ENCODE data around the gene MRRF.

Gene MRRF, protein sequence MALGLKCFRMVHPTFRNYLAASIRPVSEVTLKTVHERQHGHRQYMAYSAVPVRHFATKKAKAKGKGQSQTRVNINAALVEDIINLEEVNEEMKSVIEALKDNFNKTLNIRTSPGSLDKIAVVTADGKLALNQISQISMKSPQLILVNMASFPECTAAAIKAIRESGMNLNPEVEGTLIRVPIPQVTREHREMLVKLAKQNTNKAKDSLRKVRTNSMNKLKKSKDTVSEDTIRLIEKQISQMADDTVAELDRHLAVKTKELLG

DNA sequence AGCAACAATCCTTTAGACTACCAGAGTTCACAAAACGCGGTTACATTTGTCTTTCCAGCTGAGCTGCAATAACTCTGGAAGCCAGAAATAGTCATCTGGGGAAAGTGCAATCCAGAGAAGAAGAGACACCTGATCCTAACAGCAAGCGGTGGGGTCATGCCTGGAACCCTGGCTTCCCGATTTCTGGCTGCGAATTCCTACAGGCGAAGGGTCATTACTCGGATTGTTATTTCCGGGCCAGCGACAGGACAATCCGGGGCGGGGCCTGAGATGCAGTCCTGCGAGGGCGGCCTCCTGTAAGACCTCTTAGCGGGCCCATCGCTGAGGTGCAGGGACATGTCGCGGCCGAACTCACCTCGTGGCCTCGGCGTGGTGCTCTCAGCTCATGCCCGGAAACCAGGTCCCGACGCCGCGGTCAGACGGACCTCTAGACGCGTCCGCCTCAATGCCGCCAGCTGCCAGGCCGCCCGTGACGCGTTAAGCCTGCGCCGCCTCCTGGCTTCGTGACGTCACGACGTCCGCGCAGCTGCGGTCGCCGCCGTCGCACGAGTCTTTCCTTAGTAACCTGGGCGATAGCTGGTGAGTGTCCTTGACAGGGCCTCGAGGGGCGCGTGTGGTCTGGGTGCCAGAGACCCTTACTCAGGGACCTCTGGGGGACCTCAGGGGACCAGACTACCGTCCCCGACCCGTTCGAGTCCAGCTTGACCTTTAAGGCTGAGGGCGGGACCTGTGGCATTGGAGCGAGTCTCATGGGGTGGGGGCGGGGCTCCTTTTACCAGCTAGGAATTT, at the start of gene MRRF, which contains the start of gene RBM18:
Gene MRRF (plus strand): TSS at position 523 of the 789 bp plus-strand sequence. CDS start 6,010 bp downstream, outside the sequence.
Gene RBM18 (minus strand): TSS at position 481 of the 789 bp plus-strand sequence. CDS start 3,348 bp downstream, outside the sequence.
- peak; percentile 71 to 74 for DNase-seq

DNA sequence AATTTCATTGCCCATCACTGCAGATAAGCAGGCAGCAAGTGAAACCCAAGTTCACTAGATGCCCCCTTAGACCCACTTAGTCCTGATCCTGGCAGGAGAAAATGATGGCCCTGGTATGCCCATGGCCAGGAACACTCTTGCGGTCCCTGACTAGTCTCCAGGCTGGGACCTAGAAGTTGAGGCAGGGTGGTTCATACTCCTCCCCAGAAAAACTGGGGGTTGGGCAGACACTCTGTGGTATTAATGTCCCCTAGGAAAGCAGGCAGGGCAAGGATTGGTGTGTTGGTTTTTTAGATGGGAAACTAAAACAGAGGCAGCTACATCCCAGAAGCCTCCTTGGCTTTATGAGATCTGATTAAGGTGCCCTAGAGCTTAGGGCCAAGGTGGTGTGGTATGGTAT, 49.0 kb upstream of the MRRF start:
- DNase-seq, result no peak

DNA sequence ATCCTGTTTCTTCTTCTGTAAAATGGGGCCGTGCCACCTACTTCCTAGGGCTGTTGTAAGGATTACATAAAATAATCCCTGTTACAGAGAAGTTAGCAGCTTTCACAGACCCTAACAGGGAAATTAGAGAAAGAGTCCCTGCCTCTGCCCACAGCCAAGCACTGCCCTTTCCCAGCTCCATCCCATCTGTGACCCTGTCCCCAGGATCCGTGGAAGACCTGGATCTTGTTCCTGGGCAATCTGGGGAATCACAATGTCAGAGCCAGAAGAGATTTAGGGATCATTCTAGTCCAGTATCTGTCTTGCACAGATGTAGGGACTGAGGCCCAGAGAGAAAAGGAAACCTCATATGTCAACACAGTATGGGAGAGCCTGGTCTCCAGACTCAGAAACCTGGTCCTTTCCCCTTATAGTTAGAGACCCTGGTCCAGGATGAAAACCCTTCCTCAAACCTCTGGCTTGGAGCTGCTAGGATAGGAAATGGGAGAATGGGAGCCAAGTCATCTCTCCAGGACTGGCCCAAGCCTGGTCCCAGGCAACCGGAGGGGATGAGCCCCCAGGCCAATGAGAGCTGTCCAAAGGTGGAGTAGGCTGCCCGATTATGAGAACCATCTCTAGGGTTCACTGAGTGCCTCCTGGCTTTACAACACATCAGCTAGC, 48.4 kb upstream of the MRRF start:
- no peak for DNase-seq

DNA sequence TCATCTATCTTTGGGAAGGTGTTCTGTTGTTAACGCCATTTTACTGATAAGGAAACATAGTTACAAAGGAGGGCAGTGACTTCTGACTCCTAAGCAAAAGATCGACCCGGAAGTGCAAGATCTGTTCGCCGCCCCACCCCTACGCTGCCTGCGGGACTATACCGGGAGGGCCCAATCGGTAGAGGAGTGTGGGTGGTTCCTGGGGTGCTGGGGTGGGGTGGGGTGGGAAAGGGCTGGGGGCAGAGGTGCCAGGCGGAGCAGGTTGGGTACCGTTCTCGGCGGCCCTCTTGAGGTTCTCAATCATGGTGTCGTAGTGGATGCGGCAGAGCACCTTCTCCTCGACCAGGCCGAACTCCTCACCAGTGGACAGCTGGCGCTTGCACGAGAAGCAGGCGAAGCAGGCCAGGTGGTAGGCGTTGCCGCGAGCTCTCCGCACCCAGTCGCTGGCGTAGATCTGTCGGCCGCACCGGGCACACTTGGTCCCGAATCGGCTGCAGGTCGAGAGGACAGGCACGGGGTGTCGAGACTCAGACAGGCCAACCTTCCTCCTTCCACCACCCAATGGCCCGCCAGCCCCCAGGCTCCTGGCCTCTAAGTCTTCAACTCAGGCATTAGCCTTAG, 47.8 kb upstream of the MRRF start:
- no peak for DNase-seq

DNA sequence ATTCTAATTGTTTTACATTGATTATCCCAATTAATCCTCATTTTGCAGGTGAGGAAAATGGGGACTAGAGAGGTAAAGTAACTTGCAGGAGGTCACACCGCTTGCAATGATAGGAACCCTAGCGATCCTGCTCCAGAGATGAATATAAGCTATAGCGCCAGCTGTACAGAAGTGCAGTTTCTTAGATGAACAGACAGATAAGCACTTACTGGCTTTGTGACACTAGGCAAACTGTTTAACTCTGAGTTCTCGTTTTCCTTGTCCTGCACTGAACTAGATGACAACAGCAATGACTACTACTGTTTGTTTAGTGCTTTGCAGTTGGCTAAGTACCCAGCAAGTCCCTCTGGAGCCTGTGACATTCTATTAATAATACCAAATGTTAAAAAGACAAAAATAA, 47.0 kb upstream of the MRRF start:
- no peak for DNase-seq

DNA sequence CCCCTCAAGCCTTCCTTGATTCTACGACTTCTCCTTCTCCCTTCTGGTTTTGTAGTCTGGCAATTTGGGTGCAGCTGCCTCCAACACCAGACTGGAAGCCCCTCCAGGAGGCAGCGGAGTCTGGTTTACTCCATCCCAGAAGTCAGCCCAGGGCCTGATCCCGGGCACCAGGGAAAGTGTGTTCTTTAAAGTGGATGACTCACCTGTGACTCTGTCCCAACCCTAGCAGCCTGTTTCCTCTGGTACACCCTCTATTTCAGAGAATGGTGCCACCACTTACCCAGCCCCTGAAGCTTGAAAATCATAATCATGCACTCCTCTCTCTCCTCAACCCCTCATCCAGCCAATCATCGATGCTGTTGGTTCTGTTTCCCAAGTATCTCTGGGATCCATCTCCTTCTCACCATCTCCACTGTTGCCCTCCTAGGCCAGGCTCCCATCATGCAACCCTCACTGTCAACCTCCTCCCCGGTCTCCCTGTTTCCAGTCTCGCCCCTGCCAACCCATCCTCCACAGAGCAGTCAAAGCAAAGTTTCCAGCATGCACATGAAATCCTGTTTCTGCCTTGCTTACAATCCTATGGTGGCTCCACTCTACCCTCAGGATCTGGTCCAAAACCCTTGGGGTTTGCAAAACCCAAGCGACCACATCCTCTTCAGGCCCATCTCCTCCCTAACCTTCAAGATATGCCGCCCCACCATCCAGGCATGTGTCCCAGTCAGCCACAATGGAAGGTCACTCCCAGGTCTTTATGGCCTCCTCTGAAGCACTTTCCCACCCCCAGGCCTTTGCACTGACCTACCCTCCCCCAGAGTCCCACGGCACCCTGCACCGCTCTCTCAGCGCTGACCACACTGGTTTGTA, 46.4 kb upstream of the MRRF start:
- no peak for DNase-seq

DNA sequence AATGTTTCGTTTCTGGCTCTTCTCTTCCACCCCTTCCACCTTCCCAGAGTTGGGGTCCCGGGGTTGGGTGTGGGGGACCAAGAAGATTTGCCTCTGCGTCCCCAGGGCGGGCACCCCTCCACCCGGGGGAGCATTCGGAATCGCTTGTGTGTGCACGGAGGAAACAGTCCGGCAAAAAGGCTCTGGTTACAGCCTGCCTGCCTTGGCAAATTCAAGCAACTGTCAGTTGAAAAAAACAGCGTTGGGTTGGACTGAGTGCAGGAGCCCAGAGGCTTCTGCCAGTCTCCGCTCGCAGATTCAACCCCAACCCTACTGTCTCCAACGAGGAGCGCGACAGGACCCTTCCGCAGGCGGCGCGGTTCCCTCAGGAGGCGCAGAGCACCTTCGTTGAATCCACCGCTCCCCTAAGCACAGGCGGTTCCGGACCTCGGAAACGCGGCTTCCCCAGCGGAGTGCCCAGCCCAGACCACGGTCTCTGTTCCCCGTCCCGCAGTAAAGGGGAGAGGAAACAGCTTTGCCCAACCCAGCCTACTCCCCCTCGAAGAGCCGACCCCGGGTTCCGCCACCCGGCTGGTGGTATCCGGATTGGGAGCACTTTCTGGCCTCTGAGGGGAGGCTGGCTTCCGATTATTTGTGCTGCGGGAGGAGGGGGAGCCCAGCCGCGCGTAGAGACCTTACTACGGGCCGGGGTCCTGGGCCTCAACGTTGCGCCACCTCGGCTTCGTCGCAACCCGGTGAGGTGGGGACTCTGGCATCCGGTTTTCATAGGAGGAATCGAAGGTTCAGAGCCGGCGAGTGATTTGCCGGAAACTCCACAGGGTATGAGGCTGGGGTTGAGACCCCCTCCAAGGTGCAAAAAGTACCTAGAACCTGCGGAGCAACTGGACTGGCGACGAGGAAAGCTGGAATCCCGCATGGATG, 45.5 kb upstream of the MRRF start:
- DNase-seq, result no peak

DNA sequence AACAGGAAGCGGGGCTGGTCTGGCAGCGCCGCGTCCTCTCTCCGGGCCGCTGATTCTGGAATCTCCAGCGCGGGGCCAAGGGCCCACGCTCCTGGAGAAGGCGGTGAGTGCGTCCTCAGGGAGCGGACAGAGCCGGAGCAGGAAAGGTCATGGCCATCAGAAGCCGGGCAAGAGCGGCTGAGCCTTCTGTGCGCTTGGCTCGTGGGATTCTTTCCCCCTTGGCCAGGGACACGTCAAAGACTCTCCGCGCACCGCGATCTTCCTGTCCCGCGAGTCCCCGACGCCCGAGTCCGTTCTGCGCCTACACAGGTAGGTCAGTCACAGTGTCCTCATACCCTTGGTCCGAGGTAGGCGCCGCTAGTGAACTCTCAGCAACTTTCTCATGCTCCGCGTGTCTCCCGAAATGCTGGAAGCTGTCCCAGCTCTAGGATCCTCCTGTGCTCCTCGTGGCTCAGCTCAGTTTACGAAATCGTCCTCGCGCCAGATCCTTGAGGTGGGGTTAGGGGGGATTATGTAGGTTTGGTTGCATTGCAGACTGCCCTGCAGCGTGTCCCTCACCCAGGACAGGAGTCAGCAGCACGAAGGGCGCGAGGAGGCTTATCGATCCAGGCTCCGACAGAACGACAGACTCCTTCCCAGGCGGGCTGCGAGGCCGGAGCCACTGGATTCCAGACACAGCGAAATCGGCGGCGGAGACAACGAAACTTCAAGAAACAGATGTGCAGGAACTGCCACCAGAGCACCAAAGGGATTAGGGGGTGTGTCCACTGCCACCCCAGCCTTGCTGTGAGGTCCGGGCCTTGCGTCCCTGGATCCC, 44.6 kb upstream of the MRRF start:
- DNase-seq, result no peak

DNA sequence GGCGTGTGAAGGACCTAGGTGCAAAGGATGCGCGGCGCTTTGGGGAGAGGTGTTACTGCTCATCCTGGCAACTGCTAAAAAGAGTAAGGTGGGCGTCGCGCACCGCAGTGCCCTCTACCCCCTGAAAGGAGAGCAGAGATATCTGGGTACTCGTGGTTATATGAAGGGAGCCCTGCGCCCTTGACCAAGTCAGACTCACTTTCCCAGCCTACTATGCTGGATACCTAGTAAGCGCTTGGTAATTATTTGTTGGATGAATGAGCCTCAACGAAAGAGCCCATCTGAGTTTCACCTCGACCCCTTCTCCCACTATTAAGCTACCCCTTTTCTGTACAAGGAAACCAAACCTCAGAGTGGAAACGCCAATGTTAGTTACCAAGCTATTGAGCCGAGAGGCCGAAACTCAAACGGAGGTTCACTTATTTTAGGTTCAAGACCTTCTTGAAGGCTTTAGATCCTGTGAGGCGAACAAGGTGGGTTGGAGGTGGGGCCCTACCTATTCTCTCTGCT, 44.0 kb upstream of the MRRF start:
- DNase-seq, result no peak

DNA sequence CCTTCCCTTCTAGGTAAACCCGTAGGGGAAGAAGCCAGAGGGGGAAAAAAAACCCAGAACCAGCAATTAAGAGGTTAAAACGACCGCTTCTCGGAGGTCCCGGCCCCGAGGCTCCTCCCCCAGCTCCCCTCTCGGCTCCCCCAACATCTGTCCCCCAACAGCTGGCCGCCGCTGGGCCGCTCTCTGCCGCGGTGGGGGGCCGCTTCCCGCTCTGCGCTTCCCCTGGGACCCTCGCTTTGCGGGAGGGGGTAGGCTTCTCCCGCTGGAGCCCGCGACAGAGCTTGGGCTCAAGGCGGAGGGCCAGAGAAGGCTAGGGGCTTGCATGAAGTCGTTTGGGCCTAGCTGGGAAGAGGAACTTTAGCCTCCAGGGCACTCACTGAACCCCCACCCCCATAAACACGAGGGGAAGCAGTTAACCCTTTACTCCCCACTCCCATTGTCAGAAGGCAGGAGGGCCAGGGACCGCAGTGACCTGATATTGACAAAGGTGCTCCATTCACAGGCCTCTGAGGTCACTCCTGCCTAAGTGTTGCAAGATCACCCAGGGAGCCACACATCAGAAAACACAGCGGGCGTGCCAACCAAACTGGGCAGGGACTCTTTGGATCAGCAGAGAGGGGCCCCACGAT, 43.4 kb upstream of the MRRF start:
- no peak for DNase-seq

DNA sequence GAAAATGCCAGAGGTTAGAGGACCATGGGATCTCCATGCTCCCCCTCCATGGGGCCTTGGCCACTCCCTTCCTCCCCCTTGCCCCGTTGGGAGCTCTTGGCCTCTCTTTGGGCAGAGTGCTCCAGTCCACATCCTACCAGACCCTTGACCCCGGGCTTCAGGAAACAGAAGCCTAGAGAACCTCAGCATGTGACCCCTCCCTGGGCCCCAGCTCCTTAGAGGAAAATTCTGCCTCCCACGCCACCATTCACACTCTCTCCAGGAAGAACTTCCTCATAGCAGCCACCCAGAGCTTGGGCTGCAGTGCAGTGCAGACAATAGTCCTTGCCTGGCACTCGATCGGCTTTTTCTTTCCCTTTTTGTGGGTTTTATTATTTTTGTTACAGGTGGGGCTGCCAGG, 41.9 kb upstream of the MRRF start:
- DNase-seq, result no peak

DNA sequence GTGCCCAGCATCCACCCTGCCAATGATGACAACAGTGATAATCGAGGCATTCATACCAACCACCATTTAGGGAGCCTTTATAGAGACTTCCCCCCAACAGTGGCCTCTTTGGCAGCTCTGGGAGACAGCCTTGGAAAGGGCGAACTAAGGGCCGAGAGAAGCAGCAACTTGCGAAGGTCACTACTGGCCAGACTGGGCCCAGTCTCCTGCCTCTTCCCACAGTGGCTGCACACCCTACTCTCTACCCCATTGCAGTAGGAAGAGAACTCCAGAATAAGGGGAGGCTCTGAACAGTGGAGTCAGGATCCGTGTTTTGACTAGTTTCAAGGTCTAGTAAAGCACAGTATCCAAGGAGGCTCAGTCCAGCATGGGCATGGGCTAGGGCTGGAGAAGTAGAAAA, 41.2 kb upstream of the MRRF start:
- DNase-seq, result no peak

DNA sequence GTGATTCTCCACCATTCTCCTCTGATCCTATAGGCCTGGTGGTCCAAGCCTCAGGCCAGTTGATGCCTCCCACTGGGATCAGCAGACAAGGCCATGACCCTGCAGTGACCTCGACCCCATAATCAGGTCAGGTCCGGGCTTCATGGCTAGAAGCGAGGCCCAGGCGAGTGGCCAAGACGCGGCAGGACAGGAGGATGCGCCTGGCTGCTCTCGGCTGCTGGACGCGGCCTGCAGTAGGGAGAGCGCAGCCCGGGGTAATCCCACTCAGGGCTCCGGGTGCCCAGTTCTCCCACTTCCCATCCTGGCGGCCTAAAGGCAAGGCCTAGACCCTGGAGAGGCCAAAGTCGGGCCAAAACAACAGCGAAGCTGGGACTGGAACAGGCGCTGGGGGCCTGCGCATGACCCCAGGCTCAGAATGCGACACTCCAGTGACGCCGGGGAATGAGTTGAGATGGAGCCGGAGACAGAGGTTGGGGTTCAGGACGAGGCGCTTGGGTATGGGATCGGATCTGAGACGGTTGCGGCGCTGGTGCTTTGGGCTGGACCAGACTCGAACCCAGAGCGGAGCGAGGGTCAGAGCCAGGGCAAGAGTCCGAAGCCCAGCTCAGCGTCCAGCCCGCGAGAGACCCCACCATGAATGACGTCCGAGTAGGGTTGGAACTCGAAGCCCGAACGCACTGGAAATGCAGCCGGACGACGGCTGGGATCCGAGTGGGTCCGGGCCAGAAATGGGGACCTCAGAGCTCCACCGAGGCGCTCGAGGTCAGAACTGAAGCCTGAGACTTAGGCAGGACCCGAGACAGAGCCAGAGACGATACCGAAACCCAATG, 39.2 kb upstream of the MRRF start:
- DNase-seq, result no peak

DNA sequence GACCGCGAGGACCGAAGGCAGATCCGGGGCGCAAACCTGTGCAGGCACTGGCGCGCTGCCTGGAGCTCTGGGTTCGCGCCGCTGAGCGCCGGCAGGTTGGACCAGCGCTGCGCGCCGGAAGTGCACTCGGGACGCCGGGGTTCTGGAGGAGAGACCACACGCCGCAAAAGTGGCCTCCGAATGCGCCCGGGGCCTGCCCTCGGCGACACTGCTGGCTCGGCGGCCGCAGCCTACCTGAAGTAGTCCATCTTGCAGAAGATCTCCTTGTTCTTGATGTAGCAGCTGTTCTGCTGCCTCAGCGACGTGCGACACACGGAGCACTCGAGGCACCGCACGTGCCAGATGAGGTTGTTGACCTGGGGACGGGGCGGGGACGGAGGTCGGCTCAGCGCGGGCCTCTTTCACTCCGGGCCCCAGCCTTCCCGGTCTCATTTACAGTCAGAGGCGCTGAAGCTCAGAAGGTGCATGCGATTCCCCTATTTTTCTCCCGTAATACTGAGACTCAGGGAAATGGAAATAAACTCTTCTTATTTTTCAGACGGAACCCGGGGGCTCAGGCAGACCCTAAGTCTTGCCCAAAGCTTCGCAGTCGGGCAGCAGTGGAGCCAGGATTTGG, 38.4 kb upstream of the MRRF start:
- no peak for DNase-seq

DNA sequence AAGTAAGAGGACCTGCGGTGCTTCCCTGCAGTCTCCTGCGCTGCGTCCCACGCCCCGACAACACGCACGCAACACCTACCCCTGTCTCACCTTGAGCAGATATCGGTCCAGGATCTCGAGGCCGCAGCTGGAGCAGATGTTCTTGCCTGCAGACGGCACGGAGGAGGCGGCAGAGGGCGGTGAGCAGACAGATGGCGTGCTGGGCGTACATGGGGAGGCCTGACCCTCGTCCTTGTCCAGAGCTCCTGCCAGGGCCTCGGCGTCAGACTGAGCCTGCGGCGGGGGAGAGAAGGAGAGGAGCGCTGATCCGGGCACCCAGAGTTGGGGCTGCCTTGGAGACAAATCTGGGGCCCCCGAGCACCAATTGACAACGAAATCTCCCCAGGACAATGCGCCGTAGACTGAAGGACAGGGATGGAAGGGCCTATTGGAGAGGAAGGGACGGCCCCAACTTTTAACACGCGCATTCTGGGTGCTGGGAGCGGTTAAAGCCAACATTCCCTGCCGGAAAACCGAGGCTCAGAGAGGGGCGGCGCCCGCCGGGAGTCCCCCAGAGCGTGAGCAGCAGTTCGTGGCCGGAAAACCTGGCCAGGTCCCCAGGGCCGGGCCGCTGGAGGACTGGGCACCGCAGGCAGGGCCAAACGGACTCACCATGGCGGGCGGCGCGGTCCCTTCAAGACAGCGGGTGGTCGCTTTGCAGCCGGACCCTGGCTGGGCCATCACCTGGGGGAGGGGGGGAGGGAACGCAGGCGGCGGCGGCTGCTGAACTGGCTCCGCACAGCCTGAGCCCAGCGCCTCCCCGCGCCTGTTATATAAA, 37.7 kb upstream of the MRRF start:
- DNase-seq, result no peak

DNA sequence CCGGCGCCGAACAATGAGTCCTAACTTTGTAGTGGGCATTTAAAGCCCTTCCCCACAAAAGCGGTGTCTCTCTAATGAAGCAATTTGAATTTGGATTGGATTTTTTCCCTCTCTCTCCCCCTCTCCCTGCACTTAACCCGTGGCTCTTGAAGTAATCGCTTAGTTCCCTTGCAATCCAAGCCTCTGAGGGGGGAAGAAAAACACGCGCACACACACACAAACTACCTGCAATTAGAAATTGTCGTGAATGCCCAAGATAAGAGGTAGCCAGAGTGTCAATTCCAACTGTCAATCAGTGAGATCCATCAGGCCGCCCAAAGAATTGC, 37.1 kb upstream of the MRRF start:
- no peak for DNase-seq

DNA sequence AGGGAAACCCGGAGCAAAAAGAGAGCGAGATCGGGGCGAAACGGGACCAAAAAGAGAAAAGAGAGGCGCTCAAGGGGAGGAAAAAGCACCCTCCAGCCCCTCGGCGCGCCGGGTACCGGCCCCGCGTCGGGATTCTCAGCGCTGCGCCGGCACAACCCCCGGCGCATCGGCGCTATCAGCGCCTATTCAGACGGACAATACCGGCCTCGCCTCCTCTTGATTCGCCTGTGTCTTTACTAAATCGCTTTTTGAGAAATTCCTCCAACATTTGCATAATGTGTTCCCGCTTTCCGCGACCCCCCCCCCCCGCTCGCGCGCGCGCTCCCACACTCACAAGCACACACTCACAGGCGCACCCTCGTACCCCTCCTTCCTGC, 36.5 kb upstream of the MRRF start:
- no peak for DNase-seq
